ENCODE results near the gene C2CD4B.

Gene C2CD4B

GRCh38 chr15:62147551-62147950, 17.5 kb downstream of the C2CD4B start:
- DNase-seq: no peak

- no peak for DNase-seq
These were observed 17.9 kb downstream of the C2CD4B start for GRCh38 chr15:62147149-62147548.

GRCh38 chr15:62145015-62145735, 19.9 kb downstream of the C2CD4B start:
- no peak for DNase-seq

- no peak for DNase-seq
These were observed 22.3 kb downstream of the C2CD4B start for GRCh38 chr15:62142736-62143135.

GRCh38 chr15:62141643-62142588, 23.2 kb downstream of the C2CD4B start:
- no peak for DNase-seq

GRCh38 chr15:62141200-62141599, 23.9 kb downstream of the C2CD4B start:
- DNase-seq: no peak

GRCh38 chr15:62138124-62138523, 27.0 kb downstream of the C2CD4B start:
- no peak for DNase-seq

- DNase-seq: no peak
These were observed 27.9 kb downstream of the C2CD4B start for GRCh38 chr15:62136911-62137865.

GRCh38 chr15:62135532-62136134, 29.5 kb downstream of the C2CD4B start:
- no peak for DNase-seq

GRCh38 chr15:62133141-62133540, 31.9 kb downstream of the C2CD4B start:
- DNase-seq: no peak

GRCh38 chr15:62128916-62129315, 36.2 kb downstream of the C2CD4B start:
- no peak for DNase-seq

- no peak for DNase-seq
These were observed 38.7 kb downstream of the C2CD4B start for GRCh38 chr15:62126364-62126763.

GRCh38 chr15:62125773-62126172, 39.3 kb downstream of the C2CD4B start:
- DNase-seq: no peak

- DNase-seq: no peak
These were observed 40.1 kb downstream of the C2CD4B start for GRCh38 chr15:62124973-62125303.

- DNase-seq: no peak
These were observed 40.7 kb downstream of the C2CD4B start for GRCh38 chr15:62124176-62124972.

GRCh38 chr15:62122249-62122648, 42.8 kb downstream of the C2CD4B start:
- no peak for DNase-seq

- no peak for DNase-seq
These were observed 43.6 kb downstream of the C2CD4B start for GRCh38 chr15:62121273-62122015.

- no peak for DNase-seq
These were observed 44.3 kb downstream of the C2CD4B start for GRCh38 chr15:62120776-62121175.

- DNase-seq: no peak
These were observed 45.2 kb downstream of the C2CD4B start for GRCh38 chr15:62119874-62120273.

- DNase-seq: no peak
These were observed 45.7 kb downstream of the C2CD4B start for GRCh38 chr15:62119227-62119864.

All from femur (tissue), 1 donor.